ENCODE measurements around the gene CLASRP.

DNA sequence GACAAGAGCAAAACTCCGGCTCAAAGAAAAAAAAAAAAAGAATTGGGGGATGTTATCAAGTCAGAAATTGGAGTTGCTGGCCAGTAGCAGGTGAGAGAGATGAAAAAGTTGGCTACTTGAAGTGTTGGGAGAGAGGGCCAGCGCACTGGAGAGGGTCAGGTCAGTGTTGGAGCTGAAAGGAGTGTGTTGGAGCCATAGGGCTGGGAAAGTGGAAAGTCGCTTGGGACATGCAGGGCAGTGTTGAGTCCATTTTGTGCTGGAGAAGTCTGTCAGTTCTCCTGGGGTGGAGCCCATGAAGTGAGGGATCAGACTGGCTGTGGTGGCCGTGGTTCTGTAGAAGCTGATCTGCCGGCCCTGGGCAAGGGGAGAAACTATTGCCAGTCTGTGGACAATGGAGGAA lies 55.9 kb downstream of the CLASRP start:
- TF ChIP-seq CREB5 (CRISPR knock-in tag; IDR thresholded peaks at IDR 0.05; ENCODE audit: low read depth) (no peak), ZC3H10 (CRISPR knock-in tag; IDR thresholded peaks at IDR 0.05) (no peak), ARNTL (CRISPR knock-in tag; IDR thresholded peaks at IDR 0.05; ENCODE audit: borderline replicate concordance, low read depth) (no peak), PATZ1 (CRISPR knock-in tag; IDR thresholded peaks at IDR 0.05; ENCODE audit: borderline replicate concordance) (no peak), ZNF70 (CRISPR knock-in tag; IDR thresholded peaks at IDR 0.05) (no peak), GLIS3 (CRISPR knock-in tag; IDR thresholded peaks at IDR 0.05) (no peak), TOX (CRISPR knock-in tag; IDR thresholded peaks at IDR 0.05; ENCODE audit: borderline replicate concordance) (no peak)

Measured in SK-N-SH treated with all-trans-retinoic acid at 6 μM for 48 hours (cell line).